Cardiac muscle cell (in vitro differentiated cells and primary cell): Measurements from ENCODE around the gene COMMD9. TPM values are rescaled to one million over a fixed set of nuclear protein-coding genes. Genes with fewer than 3 reads are reported as not detected.

Source experiments
- DNase-seq, 2 donors: peaks; one replicate each; pipeline versions ENCODE4 v3.0.0 to v3.0.0-alpha.2; 2010 to 2017; ENCODE audit warnings: low read depth in 1 of 2, low spot score in 1 of 2
- H3K27ac ChIP-seq: fragments of 200-600 bp; sonication (generic); 2 replicates; pipeline ENCODE4 v1.5.1; 2016
- H3K27me3 ChIP-seq: fragments of 200-600 bp; sonication (generic); 2 replicates; pipeline ENCODE4 v1.6.0; 2016; ENCODE audit warnings: control low read depth
- H3K36me3 ChIP-seq: fragments of 200-600 bp; sonication (generic); 2 replicates; pipeline ENCODE4 v1.5.1; 2016; ENCODE audit warnings: control low read depth
- H3K4me1 ChIP-seq: fragments of 200-600 bp; sonication (generic); 2 replicates; pipeline ENCODE4 v1.8.1; 2017; ENCODE audit warnings: low read depth, mild to moderate bottlenecking, mixed run types
- H3K4me3 ChIP-seq: fragments of 200-600 bp; sonication (generic); 2 replicates; pipeline ENCODE4 v1.5.1; 2016; ENCODE audit warnings: mild to moderate bottlenecking
- H3K9me3 ChIP-seq: fragments of 200-600 bp; sonication (generic); 2 replicates; pipeline ENCODE4 v1.5.1; 2017; ENCODE audit warnings: low read depth, mild to moderate bottlenecking, control low read depth
- polyA plus RNA-seq: library from polyadenylated mRNA; unstranded; fragments of >200 nt; fragmentation: Nextera tagmentation; extraction: Ambion mirVana; gene quantifications from 2 replicates; pipeline ENCODE4 v1.2.1, GENCODE V29; 2016
- total RNA-seq: library from RNA; depleted of rRNA; stranded (reverse); fragments of >200 nt; gene quantifications from 2 replicates; pipeline ENCODE4 v1.2.3, GENCODE V29; 2016
- TF ChIP-seq, protein P1 (sequence below): IDR thresholded peaks from 2 replicates; pipeline ENCODE4 v1.5.1; 2012; ENCODE audit warnings: low read depth, mild to moderate bottlenecking, low read length

Gene COMMD9
- total and polyA plus RNA-seq, 2 experiments from 2014 or later, result 34.2 to 84.9 TPM

- no peaks in the 10 kb centered on the region for H3K9me3 ChIP-seq
- no peak overlapping the region for H3K4me3 ChIP-seq
- no peak overlapping the region for H3K27ac ChIP-seq
- H3K36me3 ChIP-seq, result no peaks in the 10 kb centered on the region
- no peak for DNase-seq
- TF ChIP-seq, protein P1, sequence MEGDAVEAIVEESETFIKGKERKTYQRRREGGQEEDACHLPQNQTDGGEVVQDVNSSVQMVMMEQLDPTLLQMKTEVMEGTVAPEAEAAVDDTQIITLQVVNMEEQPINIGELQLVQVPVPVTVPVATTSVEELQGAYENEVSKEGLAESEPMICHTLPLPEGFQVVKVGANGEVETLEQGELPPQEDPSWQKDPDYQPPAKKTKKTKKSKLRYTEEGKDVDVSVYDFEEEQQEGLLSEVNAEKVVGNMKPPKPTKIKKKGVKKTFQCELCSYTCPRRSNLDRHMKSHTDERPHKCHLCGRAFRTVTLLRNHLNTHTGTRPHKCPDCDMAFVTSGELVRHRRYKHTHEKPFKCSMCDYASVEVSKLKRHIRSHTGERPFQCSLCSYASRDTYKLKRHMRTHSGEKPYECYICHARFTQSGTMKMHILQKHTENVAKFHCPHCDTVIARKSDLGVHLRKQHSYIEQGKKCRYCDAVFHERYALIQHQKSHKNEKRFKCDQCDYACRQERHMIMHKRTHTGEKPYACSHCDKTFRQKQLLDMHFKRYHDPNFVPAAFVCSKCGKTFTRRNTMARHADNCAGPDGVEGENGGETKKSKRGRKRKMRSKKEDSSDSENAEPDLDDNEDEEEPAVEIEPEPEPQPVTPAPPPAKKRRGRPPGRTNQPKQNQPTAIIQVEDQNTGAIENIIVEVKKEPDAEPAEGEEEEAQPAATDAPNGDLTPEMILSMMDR, result no peak
- H3K27me3 ChIP-seq, result no peaks in the 10 kb centered on the region
- H3K4me1 ChIP-seq, result no peaks in the 10 kb centered on the region
These were observed 48.4 kb downstream of the COMMD9 start for GRCh38 chr11:36240801-36241200.

DNA sequence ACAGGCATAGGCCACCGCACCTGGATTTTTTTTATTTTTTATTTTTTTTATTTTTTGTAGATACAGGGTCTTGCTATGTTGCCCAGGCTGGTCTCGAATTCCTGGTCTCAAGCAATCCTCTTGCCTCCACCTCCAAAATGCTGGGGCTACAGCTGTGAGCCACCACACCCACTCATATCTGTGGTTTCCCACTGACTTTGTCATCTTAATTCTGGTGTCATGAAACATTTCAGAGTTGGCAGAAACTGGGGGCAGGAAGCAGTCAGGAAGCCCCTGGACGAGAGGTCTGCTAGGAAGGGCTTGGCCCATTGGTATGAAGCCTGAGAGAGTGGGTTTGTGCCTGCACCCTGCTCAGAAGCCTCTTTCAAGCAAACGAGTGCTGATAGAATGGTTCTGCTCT is 49.1 kb downstream of the COMMD9 start:
- DNase-seq, result peak in 1 of 2 donors; percentile 46
- Histone ChIP-seq H3K9me3 (no peaks in the 10 kb centered on the region), H3K4me3 (no peak overlapping the region), H3K27ac (no peak overlapping the region), H3K36me3 (no peaks in the 10 kb centered on the region), H3K4me1 (no peaks in the 10 kb centered on the region), H3K27me3 (no peaks in the 10 kb centered on the region)
- TF ChIP-seq, protein P1, result no peak

DNA sequence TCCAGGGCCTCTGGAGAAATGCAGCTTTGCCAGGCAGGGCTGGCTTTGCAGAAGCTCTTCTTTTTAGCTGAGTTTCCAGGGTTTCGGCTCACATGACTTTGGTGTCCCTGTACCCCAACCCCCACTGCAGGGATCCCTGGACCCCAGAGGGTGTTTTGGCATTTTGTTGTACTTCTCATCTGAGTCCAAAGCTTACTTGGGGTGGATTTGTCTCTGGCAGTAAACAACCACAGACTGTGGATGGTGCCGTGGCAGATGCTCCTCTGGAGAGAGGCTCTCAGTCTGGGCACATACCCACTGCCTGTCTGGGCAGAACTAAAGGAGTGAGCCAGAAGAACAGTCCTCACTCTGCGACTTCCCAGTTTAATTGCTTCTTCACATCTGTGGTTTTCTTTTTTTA is 49.6 kb downstream of the COMMD9 start:
- DNase-seq, result no peak
- Histone ChIP-seq H3K36me3 (no peaks in the 10 kb centered on the region), H3K4me3 (no peak overlapping the region), H3K27ac (no peak overlapping the region), H3K4me1 (no peaks in the 10 kb centered on the region), H3K9me3 (no peaks in the 10 kb centered on the region), H3K27me3 (no peaks in the 10 kb centered on the region)
- TF ChIP-seq, protein P1, result no peak

GRCh38 chr11:36238881-36239280 is 50.3 kb downstream of the COMMD9 start:
- TF ChIP-seq, protein P1, result no peak

GRCh38 chr11:36238036-36238631 is 51.1 kb downstream of the COMMD9 start:
- TF ChIP-seq, protein P1, result no peak
- H3K9me3 ChIP-seq, result no peaks in the 10 kb centered on the region
- DNase-seq, result no peak

More at GRCh38 chr11:36238881-36239280, 50.3 kb downstream of the COMMD9 start:
- Histone ChIP-seq H3K4me3 (no peak overlapping the region), H3K4me1 (no peaks in the 10 kb centered on the region), H3K36me3 (no peaks in the 10 kb centered on the region), H3K9me3 (no peaks in the 10 kb centered on the region), H3K27me3 (no peaks in the 10 kb centered on the region), H3K27ac (no peak overlapping the region)
- DNase-seq, result no peak

More at GRCh38 chr11:36238036-36238631, 51.1 kb downstream of the COMMD9 start:
- Histone ChIP-seq H3K27ac (no peak overlapping the region), H3K4me1 (no peaks in the 10 kb centered on the region), H3K36me3 (no peaks in the 10 kb centered on the region), H3K27me3 (no peaks in the 10 kb centered on the region), H3K4me3 (no peak overlapping the region)
